ENCODE data around the gene CHAD. TPM values are rescaled to one million over a fixed set of nuclear protein-coding genes. Genes with fewer than 3 reads are reported as not detected.

Gene CHAD
- total and polyA plus RNA-seq, 2 of the 13 experiments (the other 11 are each of a cell fraction or from before 2014, with no cell fraction given): 1.4 TPM; not detected in 1

DNA sequence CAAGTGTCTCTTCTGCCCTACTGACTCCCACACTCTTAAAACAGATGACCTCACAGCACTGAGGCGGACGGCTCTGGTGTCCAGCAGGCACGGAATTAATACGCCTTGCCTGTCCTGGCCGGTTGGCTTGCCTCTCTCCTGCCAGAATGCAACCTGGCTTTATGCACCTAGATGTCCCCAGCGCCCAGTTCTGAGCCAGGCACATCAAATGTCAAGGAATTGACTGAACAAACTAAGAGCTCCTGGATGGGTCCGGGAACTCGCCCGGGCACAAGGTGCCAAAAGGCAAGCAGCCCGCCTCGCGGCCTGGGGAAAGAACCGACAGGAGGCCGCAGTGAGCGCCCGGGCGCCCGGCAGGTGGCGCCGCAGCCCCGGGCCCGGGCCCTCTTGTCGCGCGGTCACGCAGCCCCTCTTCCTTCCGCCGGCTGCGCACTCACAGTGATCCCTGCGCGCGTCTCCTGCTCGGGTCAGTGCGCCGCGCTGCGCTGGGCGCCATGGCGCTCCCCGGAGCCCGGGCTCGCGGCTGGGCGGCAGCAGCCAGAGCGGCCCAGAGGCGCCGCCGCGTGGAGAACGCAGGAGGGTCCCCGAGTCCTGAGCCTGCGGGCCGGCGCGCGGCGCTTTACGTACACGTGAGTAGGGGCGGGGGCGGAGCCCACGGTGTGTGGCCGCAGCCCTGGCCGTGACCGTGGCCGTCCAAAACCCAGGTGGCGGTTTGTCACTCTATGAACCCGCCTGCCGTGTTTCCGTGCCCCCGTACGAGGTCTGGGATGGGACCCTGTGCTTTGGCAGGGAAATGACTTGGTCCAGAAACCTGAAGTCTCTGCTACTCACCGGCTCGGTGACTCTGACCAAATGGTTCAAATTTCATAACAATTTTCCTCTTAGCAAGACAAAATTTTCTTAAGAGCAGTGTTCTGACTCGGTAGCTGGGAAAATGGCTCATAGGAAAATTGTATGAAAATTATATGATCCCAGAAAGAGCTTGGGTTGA, 10.0 kb upstream of the CHAD start, which contains the start of gene RSAD1 (continued):
- TF ChIP-seq, protein P1, sequence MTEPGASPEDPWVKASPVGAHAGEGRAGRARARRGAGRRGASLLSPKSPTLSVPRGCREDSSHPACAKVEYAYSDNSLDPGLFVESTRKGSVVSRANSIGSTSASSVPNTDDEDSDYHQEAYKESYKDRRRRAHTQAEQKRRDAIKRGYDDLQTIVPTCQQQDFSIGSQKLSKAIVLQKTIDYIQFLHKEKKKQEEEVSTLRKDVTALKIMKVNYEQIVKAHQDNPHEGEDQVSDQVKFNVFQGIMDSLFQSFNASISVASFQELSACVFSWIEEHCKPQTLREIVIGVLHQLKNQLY (CRISPR knock-in tag; IDR thresholded peaks at IDR 0.05): peak; percentile 27; the same call in 1 of the 2 replicates
- no peak for TF ChIP-seq RBM22 (optimal IDR thresholded peaks at IDR 0.05; ENCODE audit: low read length)
- no peak for TF ChIP-seq NCOA5 (CRISPR knock-in tag; IDR thresholded peaks at IDR 0.05)
- TF ChIP-seq NR2F6 (IDR thresholded peaks at IDR 0.05): no peak
- TF ChIP-seq NR2F6 (CRISPR knock-in tag; IDR thresholded peaks at IDR 0.05): peak; percentile 61
- peak; percentile 55 for TF ChIP-seq ZNF777 (CRISPR knock-in tag; IDR thresholded peaks at IDR 0.05)
- no peak for TF ChIP-seq XBP1 (CRISPR knock-in tag; IDR thresholded peaks at IDR 0.05)
- no peak for TF ChIP-seq RORA (CRISPR knock-in tag; IDR thresholded peaks at IDR 0.05)
- peak; percentile 83 for TF ChIP-seq ZNF772 (CRISPR knock-in tag; IDR thresholded peaks at IDR 0.05)
- peak; percentile 76; the same call in 1 of the 2 replicates for TF ChIP-seq ZNF891 (CRISPR knock-in tag; IDR thresholded peaks at IDR 0.05)
- TF ChIP-seq, protein P2, sequence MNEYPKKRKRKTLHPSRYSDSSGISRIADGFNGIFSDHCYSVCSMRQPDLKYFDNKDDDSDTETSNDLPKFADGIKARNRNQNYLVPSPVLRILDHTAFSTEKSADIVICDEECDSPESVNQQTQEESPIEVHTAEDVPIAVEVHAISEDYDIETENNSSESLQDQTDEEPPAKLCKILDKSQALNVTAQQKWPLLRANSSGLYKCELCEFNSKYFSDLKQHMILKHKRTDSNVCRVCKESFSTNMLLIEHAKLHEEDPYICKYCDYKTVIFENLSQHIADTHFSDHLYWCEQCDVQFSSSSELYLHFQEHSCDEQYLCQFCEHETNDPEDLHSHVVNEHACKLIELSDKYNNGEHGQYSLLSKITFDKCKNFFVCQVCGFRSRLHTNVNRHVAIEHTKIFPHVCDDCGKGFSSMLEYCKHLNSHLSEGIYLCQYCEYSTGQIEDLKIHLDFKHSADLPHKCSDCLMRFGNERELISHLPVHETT (CRISPR knock-in tag; conservative IDR thresholded peaks at IDR 0.05): peak; percentile 84; the same call in 1 of the 2 replicates
- peak; percentile 97 for TF ChIP-seq HOXA3 (CRISPR knock-in tag; IDR thresholded peaks at IDR 0.05)
- TF ChIP-seq ATAD3A (CRISPR knock-in tag; IDR thresholded peaks at IDR 0.05): no peak
- TF ChIP-seq, protein P3, sequence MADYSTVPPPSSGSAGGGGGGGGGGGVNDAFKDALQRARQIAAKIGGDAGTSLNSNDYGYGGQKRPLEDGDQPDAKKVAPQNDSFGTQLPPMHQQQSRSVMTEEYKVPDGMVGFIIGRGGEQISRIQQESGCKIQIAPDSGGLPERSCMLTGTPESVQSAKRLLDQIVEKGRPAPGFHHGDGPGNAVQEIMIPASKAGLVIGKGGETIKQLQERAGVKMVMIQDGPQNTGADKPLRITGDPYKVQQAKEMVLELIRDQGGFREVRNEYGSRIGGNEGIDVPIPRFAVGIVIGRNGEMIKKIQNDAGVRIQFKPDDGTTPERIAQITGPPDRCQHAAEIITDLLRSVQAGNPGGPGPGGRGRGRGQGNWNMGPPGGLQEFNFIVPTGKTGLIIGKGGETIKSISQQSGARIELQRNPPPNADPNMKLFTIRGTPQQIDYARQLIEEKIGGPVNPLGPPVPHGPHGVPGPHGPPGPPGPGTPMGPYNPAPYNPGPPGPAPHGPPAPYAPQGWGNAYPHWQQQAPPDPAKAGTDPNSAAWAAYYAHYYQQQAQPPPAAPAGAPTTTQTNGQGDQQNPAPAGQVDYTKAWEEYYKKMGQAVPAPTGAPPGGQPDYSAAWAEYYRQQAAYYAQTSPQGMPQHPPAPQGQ (CRISPR knock-in tag; IDR thresholded peaks at IDR 0.05; ENCODE audit: borderline replicate concordance): no peak
- no peak for TF ChIP-seq ZNF564 (CRISPR knock-in tag; IDR thresholded peaks at IDR 0.05)
- TF ChIP-seq, protein P4, sequence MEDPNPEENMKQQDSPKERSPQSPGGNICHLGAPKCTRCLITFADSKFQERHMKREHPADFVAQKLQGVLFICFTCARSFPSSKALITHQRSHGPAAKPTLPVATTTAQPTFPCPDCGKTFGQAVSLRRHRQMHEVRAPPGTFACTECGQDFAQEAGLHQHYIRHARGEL (CRISPR knock-in tag; IDR thresholded peaks at IDR 0.05): peak; percentile 43; the same call in 1 of the 2 replicates
- TF ChIP-seq BCL6 (CRISPR knock-in tag; IDR thresholded peaks at IDR 0.05): peak; percentile 66
- TF ChIP-seq MBNL3 (CRISPR knock-in tag; conservative IDR thresholded peaks at IDR 0.05): no peak
- TF ChIP-seq, protein P5, sequence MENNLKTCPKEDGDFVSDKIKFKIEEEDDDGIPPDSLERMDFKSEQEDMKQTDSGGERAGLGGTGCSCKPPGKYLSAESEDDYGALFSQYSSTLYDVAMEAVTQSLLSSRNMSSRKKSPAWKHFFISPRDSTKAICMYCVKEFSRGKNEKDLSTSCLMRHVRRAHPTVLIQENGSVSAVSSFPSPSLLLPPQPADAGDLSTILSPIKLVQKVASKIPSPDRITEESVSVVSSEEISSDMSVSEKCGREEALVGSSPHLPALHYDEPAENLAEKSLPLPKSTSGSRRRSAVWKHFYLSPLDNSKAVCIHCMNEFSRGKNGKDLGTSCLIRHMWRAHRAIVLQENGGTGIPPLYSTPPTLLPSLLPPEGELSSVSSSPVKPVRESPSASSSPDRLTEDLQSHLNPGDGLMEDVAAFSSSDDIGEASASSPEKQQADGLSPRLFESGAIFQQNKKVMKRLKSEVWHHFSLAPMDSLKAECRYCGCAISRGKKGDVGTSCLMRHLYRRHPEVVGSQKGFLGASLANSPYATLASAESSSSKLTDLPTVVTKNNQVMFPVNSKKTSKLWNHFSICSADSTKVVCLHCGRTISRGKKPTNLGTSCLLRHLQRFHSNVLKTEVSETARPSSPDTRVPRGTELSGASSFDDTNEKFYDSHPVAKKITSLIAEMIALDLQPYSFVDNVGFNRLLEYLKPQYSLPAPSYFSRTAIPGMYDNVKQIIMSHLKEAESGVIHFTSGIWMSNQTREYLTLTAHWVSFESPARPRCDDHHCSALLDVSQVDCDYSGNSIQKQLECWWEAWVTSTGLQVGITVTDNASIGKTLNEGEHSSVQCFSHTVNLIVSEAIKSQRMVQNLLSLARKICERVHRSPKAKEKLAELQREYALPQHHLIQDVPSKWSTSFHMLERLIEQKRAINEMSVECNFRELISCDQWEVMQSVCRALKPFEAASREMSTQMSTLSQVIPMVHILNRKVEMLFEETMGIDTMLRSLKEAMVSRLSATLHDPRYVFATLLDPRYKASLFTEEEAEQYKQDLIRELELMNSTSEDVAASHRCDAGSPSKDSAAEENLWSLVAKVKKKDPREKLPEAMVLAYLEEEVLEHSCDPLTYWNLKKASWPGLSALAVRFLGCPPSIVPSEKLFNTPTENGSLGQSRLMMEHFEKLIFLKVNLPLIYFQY (CRISPR knock-in tag; IDR thresholded peaks at IDR 0.05; ENCODE audit: borderline replicate concordance): peak; percentile 68; the same call in 1 of the 2 replicates
